ENCODE data around the gene ACTR8. TPM values are rescaled to one million over a fixed set of nuclear protein-coding genes. Genes with fewer than 3 reads are reported as not detected.

Gene ACTR8
- polyA plus RNA-seq, 1 donor from 2014 or later = 28.4 TPM

GRCh38 chr3:53863145-53863544 lies 18.8 kb downstream of the ACTR8 start:
- no peak overlapping the region for H3K9ac ChIP-seq (ENCODE audit: low read length)
- no peaks in the 10 kb centered on the region for H3K79me2 ChIP-seq (replicated peaks; ENCODE audit: insufficient read depth, low read length)
- no peaks in the 10 kb centered on the region for H3K9me3 ChIP-seq (ENCODE audit: low read length)
- H3K27me3 ChIP-seq (ENCODE audit: insufficient read depth, low read depth, low read length) = no peaks in the 10 kb centered on the region
- peaks cover 3% of the 10 kb centered on the region for H3K36me3 ChIP-seq (ENCODE audit: insufficient read depth, low read length)
- no peaks in the 10 kb centered on the region for H3F3A ChIP-seq (ENCODE audit: insufficient read depth, low read length, poor library complexity, severe bottlenecking)
- TF ChIP-seq MXI1 (conservative IDR thresholded peaks at IDR 0.05; ENCODE audit: poor library complexity, severe bottlenecking) (no peak), POLR2AphosphoS5 (IDR thresholded peaks at IDR 0.05) (no peak), SMC3 (conservative IDR thresholded peaks at IDR 0.05; ENCODE audit: poor library complexity) (no peak), EZH2 (IDR thresholded peaks at IDR 0.05; ENCODE audit: borderline replicate concordance, insufficient read depth, low read length, poor library complexity, severe bottlenecking) (no peak), TAF1 (IDR thresholded peaks at IDR 0.05; ENCODE audit: low read depth) (no peak), REST (IDR thresholded peaks at IDR 0.05; ENCODE audit: borderline replicate concordance) (no peak), EP300 (conservative IDR thresholded peaks at IDR 0.05; ENCODE audit: poor library complexity, severe bottlenecking) (no peak), CTCF (IDR thresholded peaks at IDR 0.05; ENCODE audit: poor library complexity, severe bottlenecking) (no peak), RAD21 (conservative IDR thresholded peaks at IDR 0.05) (no peak)
- H4K20me1 ChIP-seq (ENCODE audit: insufficient read depth) = no peaks in the 10 kb centered on the region
- H2AFZ ChIP-seq (ENCODE audit: low read depth, low read length) = no peak overlapping the region
- H3K27ac ChIP-seq (ENCODE audit: low read length) = no peak overlapping the region
- H3K4me3 ChIP-seq (ENCODE audit: low read length) = no peak overlapping the region
- no peaks in the 10 kb centered on the region for H3K9me2 ChIP-seq (ENCODE audit: insufficient read depth, low read length)
- no peak overlapping the region for H3K4me2 ChIP-seq (ENCODE audit: low read length)

- H3K79me2 ChIP-seq (replicated peaks; ENCODE audit: insufficient read depth, low read length) = no peaks in the 10 kb centered on the region
- H3F3A ChIP-seq (ENCODE audit: insufficient read depth, low read length, poor library complexity, severe bottlenecking) = no peaks in the 10 kb centered on the region
- no peak overlapping the region for H3K4me2 ChIP-seq (ENCODE audit: low read length)
- H3K9me3 ChIP-seq (ENCODE audit: low read length) = no peaks in the 10 kb centered on the region
- no peaks in the 10 kb centered on the region for H3K27me3 ChIP-seq (ENCODE audit: insufficient read depth, low read depth, low read length)
- TF ChIP-seq SMC3 (conservative IDR thresholded peaks at IDR 0.05; ENCODE audit: poor library complexity) (no peak), CTCF (IDR thresholded peaks at IDR 0.05; ENCODE audit: poor library complexity, severe bottlenecking) (no peak), EP300 (conservative IDR thresholded peaks at IDR 0.05; ENCODE audit: poor library complexity, severe bottlenecking) (no peak), MXI1 (conservative IDR thresholded peaks at IDR 0.05; ENCODE audit: poor library complexity, severe bottlenecking) (no peak), POLR2AphosphoS5 (IDR thresholded peaks at IDR 0.05) (no peak), EZH2 (IDR thresholded peaks at IDR 0.05; ENCODE audit: borderline replicate concordance, insufficient read depth, low read length, poor library complexity, severe bottlenecking) (no peak), REST (IDR thresholded peaks at IDR 0.05; ENCODE audit: borderline replicate concordance) (no peak), TAF1 (IDR thresholded peaks at IDR 0.05; ENCODE audit: low read depth) (no peak), RAD21 (conservative IDR thresholded peaks at IDR 0.05) (no peak)
- H3K9ac ChIP-seq (ENCODE audit: low read length) = no peak overlapping the region
- H4K20me1 ChIP-seq (ENCODE audit: insufficient read depth) = no peaks in the 10 kb centered on the region
- H3K4me3 ChIP-seq (ENCODE audit: low read length) = no peak overlapping the region
- no peak overlapping the region for H2AFZ ChIP-seq (ENCODE audit: low read depth, low read length)
- no peaks in the 10 kb centered on the region for H3K9me2 ChIP-seq (ENCODE audit: insufficient read depth, low read length)
- H3K27ac ChIP-seq (ENCODE audit: low read length) = no peak overlapping the region
- no peaks in the 10 kb centered on the region for H3K36me3 ChIP-seq (ENCODE audit: insufficient read depth, low read length)
Observed at GRCh38 chr3:53862241-53862640, 19.7 kb downstream of the ACTR8 start.

All from neural cell (in vitro differentiated cells).